Measurements from ENCODE around the gene LPIN2. TPM values are rescaled to one million over a fixed set of nuclear protein-coding genes. Genes with fewer than 3 reads are reported as not detected.
"Not testable (repeated sequence)": the region's sequence is repeated elsewhere in the genome, so short reads cannot be mapped to it uniquely, and the experiment has no call there.

Gene LPIN2
- total RNA-seq, 2 experiments from 2014 or later, result 77.5 TPM

DNA sequence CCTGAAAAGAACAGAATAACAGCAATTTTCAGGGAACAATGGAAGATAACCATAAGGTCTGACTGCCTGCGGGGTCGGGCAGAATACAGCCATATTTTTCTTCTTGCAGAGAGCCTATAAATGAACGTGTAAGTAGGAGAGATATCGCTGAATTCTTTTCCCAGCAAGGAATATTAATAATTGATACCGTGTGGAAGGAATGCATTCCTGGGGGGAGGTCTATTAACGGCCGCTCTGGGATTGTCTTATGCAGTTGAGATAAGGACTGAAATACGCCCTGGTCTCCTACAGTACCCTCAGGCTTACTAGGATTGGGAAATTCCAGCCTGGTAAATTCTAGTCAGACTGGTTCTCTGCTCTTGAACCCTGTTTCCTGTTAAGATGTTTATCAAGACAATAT, 9.2 kb downstream of the LPIN2 start:
- POLR2A ChIA-PET, result interaction anchor here (1.0 to 1.4 kb wide), 2 partner anchors 9 to 59 kb away, joined by 3 to 4 read pairs; no protein-coding TSS in a partner anchor
- H3K27me3 Mint-ChIP-seq (ENCODE audit: low read depth); H3K27ac Mint-ChIP-seq; H3K9me3 Mint-ChIP-seq (ENCODE audit: insufficient read depth); DNase-seq; ATAC-seq; H3K4me3 Mint-ChIP-seq: not testable (repeated sequence)
- CTCF ChIA-PET, result interaction anchor here (0.8 to 5.2 kb wide), 5 partner anchors 9 to 148 kb away, joined by 4 to 26 read pairs (median 8); no protein-coding TSS in a partner anchor
- Mint-ChIP-seq H3K36me3 (ENCODE audit: low read depth) (peaks cover 61% of the 10 kb centered on the region), H3K4me1 (ENCODE audit: low read depth) (peaks cover 38% of the 10 kb centered on the region)

GRCh38 chr18:3002732-3003131, 10.2 kb downstream of the LPIN2 start:
- Mint-ChIP-seq H3K4me3 (no peak overlapping the region), H3K36me3 (ENCODE audit: low read depth) (peaks cover 58% of the 10 kb centered on the region), H3K4me1 (ENCODE audit: low read depth) (peaks cover 44% of the 10 kb centered on the region), H3K27me3 (ENCODE audit: low read depth) (no peaks in the 10 kb centered on the region), H3K27ac (no peak overlapping the region), H3K9me3 (ENCODE audit: insufficient read depth) (no peaks in the 10 kb centered on the region)
- DNase-seq, result no peak
- no peak for ATAC-seq
- ChIA-PET POLR2A (interaction anchor here (0.6 to 1.4 kb wide), 3 partner anchors 8 to 60 kb away, joined by 3 to 4 read pairs (median 3); no protein-coding TSS in a partner anchor), CTCF (interaction anchor here (0.6 to 4.2 kb wide), 8 partner anchors 8 to 149 kb away, joined by 3 to 18 read pairs (median 4); no protein-coding TSS in a partner anchor)

GRCh38 chr18:2998644-2999043, 14.3 kb downstream of the LPIN2 start:
- Mint-ChIP-seq H3K4me1 (ENCODE audit: low read depth) (peaks cover 58% of the 10 kb centered on the region), H3K4me3 (peak overlapping the region; percentile 24), H3K27ac (peak overlapping the region; percentile 62), H3K36me3 (ENCODE audit: low read depth) (peaks cover 40% of the 10 kb centered on the region), H3K27me3 (ENCODE audit: low read depth) (no peaks in the 10 kb centered on the region), H3K9me3 (ENCODE audit: insufficient read depth) (no peaks in the 10 kb centered on the region)
- POLR2A ChIA-PET, result interaction anchor here (0.9 to 2.8 kb wide), 2 partner anchors 57 to 64 kb away, joined by 3 to 16 read pairs; no protein-coding TSS in a partner anchor
- CTCF ChIA-PET, result interaction anchor here (0.9 to 8.1 kb wide), 12 partner anchors 10 to 247 kb away, joined by 3 to 311 read pairs (median 7); partner anchors contain the start of gene MYOM1
- no peak for DNase-seq
- peak; percentile 2 for ATAC-seq

- DNase-seq (no peak), ATAC-seq (no peak)
- Mint-ChIP-seq H3K4me3 (peak overlapping the region; percentile 4), H3K9me3 (ENCODE audit: insufficient read depth) (no peaks in the 10 kb centered on the region), H3K27ac (peak overlapping the region; percentile 62), H3K36me3 (ENCODE audit: low read depth) (peaks cover 34% of the 10 kb centered on the region), H3K4me1 (ENCODE audit: low read depth) (peaks cover 64% of the 10 kb centered on the region), H3K27me3 (ENCODE audit: low read depth) (no peaks in the 10 kb centered on the region)
- POLR2A ChIA-PET, result interaction anchor here (2.8 kb wide), 1 partner anchor 64 kb away, joined by 16 read pairs; no protein-coding TSS in a partner anchor
- CTCF ChIA-PET, result interaction anchor here (0.7 to 8.1 kb wide), 15 partner anchors 10 to 250 kb away, joined by 3 to 311 read pairs (median 6); partner anchors contain the start of genes MYL12A and MYOM1
Measured at GRCh38 chr18:2997846-2998564, 14.9 kb downstream of the LPIN2 start.

DNA sequence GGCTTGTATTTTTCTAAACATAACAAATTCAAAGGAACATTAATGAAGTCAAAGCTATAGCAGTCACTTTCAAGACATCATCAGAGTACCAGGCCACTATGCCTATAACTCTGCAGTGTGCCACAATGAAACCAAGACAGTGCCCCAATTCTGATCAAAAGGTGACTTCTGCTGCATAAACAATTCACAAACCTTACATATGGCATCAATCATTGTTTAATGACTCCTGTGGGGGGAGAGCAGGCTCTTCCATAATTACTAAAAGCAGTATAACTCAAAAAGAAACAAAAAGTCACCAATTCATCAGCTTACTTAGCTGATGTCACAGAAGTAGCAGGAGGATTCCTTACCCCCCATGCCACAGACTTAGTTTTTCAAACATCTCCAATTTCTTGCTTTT, 15.5 kb downstream of the LPIN2 start:
- H3K9me3 Mint-ChIP-seq (ENCODE audit: insufficient read depth), result no peaks in the 10 kb centered on the region
- ChIA-PET CTCF (interaction anchor here (0.7 to 8.1 kb wide), 11 partner anchors 9 to 250 kb away, joined by 3 to 311 read pairs (median 8); partner anchors contain the start of gene MYL12A), POLR2A (interaction anchor here (2.8 kb wide), 1 partner anchor 65 kb away, joined by 16 read pairs; no protein-coding TSS in a partner anchor)
- H3K27me3 Mint-ChIP-seq (ENCODE audit: low read depth), result no peaks in the 10 kb centered on the region
- ATAC-seq (no peak), DNase-seq (no peak)
- peaks cover 29% of the 10 kb centered on the region for H3K36me3 Mint-ChIP-seq (ENCODE audit: low read depth)
- H3K4me3 Mint-ChIP-seq, result no peak overlapping the region
- peak overlapping the region; percentile 62 for H3K27ac Mint-ChIP-seq
- H3K4me1 Mint-ChIP-seq (ENCODE audit: low read depth), result peaks cover 67% of the 10 kb centered on the region

DNA sequence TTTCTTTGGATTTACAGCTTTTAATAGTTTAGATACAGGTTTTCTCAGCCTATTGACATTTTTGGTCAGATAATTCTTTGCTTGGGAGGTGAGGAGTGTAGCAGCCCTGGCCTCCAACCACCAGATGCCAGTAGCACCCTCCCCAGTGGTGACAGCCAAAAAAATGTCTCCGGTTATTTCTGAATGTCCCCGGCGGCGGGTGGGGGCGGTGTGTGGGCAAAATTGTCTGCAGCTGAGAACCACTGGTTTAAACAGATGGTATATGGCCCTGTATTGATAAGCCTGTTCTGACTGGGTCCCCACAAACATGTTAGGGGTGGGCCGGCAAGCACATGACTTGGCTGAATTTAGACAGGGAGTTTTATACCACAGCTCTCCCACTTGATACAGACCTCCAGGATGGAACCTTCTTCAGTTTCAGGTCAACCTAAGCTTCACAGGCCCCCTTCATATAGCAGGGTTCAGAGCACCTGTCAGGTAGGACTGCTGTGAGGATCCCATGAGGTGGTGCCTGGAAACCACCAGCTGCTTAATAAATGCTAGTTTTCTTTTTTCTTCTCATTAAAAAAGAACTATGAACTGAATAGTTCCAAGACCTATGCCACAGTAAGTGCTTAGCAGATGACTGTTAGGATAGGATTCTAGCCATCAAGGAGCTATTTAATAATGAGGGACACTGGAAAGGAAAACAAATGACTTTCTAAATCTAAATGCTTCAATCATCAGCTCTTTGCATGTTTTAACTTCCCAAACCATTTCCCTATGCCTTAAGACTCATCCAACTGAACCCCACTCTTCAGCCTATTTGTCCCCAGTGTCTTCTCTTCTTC, 18.1 kb downstream of the LPIN2 start:
- ATAC-seq, result peak; percentile 77
- peaks cover 77% of the 10 kb centered on the region for H3K4me1 Mint-ChIP-seq (ENCODE audit: low read depth)
- CTCF ChIA-PET, result interaction anchor here (0.7 to 8.1 kb wide), 62 partner anchors 9 to 257 kb away, joined by 3 to 311 read pairs (median 5); partner anchors contain the start of genes LPIN2 and MYL12A
- peak overlapping the region; percentile 46 for H3K4me3 Mint-ChIP-seq
- H3K27me3 Mint-ChIP-seq (ENCODE audit: low read depth), result no peaks in the 10 kb centered on the region
- peak overlapping the region; percentile 57 for H3K27ac Mint-ChIP-seq
- peaks cover 14% of the 10 kb centered on the region for H3K9me3 Mint-ChIP-seq (ENCODE audit: insufficient read depth)
- POLR2A ChIA-PET, result interaction anchor here (0.8 to 3.1 kb wide), 12 partner anchors 8 to 253 kb away, joined by 3 to 36 read pairs (median 5); partner anchors contain the start of gene MYL12A
- DNase-seq, result peak; percentile 79
- H3K36me3 Mint-ChIP-seq (ENCODE audit: low read depth), result peaks cover 29% of the 10 kb centered on the region

DNA sequence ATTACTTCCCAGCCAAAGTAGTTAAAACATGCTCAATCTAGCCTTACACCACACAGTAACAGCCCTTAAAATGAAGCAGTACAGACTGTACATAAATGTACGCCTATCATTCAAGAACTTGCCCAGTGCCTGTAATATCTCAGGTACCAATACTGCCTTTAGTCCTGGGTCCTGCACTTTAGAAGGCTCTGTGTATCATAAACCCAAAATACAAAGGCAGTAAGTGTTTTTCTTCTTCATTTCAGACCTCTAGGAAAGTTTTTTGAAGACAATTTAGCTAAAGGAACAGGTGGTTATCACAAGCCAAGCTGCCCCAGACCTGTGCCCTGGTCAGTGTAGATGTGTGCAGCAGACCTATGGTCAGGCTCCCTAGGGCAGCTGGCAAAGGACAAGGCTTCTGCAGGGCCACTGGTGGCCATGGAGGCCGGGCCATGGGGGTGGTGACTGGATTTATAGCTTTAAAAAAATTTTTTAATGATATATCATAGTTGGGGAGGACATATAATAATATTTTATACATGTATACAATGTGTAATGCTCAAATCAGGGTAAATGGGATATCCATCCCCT, 18.8 kb downstream of the LPIN2 start:
- Mint-ChIP-seq H3K4me1 (ENCODE audit: low read depth) (peaks cover 74% of the 10 kb centered on the region), H3K27ac (peak overlapping the region; percentile 68), H3K36me3 (ENCODE audit: low read depth) (peaks cover 35% of the 10 kb centered on the region), H3K4me3 (peak overlapping the region; percentile 42), H3K9me3 (ENCODE audit: insufficient read depth) (peaks cover 14% of the 10 kb centered on the region), H3K27me3 (ENCODE audit: low read depth) (no peaks in the 10 kb centered on the region)
- CTCF ChIA-PET, result interaction anchor here (0.7 to 8.1 kb wide), 58 partner anchors 10 to 258 kb away, joined by 3 to 311 read pairs (median 6); partner anchors contain the start of genes LPIN2 and MYL12A
- POLR2A ChIA-PET, result interaction anchor here (0.8 to 3.1 kb wide), 15 partner anchors 9 to 254 kb away, joined by 3 to 36 read pairs (median 4); partner anchors contain the start of gene MYL12A
- ATAC-seq, result peak; percentile 21
- DNase-seq, result no peak

DNA sequence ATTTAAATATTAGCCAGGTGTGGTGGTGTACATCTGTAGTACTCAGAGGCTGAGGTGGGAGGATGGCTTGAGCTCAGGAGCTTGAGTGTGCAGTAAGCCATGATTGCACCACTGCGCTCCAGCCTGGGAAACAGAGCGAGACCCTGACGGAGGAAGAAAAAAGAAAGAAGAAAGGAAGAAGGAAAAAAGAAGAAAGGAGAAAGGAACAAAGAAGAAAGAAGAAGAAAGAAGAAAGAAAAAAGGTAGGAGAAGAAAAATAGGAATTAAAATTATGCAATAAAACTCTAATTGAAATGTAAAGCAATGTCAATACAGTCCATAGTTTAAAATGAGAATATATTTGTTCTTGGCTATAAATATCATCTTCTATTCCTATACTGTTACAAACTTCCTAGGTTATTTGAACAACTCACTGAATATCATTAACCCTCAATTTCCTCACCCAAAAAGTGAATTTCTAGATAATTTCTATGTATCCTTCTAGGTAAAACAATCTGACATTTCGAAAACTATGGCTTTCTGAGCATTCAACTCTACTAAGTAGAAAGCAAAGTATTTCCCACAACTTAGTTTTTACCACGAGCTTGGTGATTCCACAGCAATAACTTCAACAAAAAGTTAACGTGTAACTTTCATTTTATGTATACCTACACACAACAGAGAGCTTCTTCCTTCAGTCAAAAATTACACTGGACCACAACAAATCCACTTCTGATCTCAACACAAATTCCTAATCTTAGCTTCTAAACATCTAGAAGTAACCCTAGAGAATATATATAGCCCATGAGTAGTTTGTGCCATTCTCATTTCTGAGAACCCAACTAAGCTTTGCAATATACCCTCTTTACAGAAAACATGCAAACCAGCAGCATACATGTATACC, 19.7 kb downstream of the LPIN2 start:
- no peak for DNase-seq
- H3K36me3 Mint-ChIP-seq (ENCODE audit: low read depth), result peaks cover 42% of the 10 kb centered on the region
- H3K9me3 Mint-ChIP-seq (ENCODE audit: insufficient read depth), result peaks cover 14% of the 10 kb centered on the region
- H3K27me3 Mint-ChIP-seq (ENCODE audit: low read depth), result no peaks in the 10 kb centered on the region
- H3K4me1 Mint-ChIP-seq (ENCODE audit: low read depth), result peaks cover 74% of the 10 kb centered on the region
- peak overlapping the region; percentile 47 for H3K4me3 Mint-ChIP-seq
- POLR2A ChIA-PET, result interaction anchor here (0.6 to 3.1 kb wide), 12 partner anchors 11 to 254 kb away, joined by 3 to 36 read pairs (median 5); partner anchors contain the start of gene MYL12A
- ATAC-seq, result peak; percentile 28
- CTCF ChIA-PET, result interaction anchor here (0.8 to 8.1 kb wide), 34 partner anchors 9 to 253 kb away, joined by 3 to 311 read pairs (median 10); partner anchors contain the start of gene MYL12A
- H3K27ac Mint-ChIP-seq, result peak overlapping the region; percentile 74

- Mint-ChIP-seq H3K4me1 (ENCODE audit: low read depth) (peaks cover 77% of the 10 kb centered on the region), H3K27me3 (ENCODE audit: low read depth) (no peaks in the 10 kb centered on the region), H3K9me3 (ENCODE audit: insufficient read depth) (peaks cover 14% of the 10 kb centered on the region), H3K36me3 (ENCODE audit: low read depth) (peaks cover 39% of the 10 kb centered on the region), H3K27ac (no peak overlapping the region), H3K4me3 (no peak overlapping the region)
- ChIA-PET POLR2A (no interaction called here), CTCF (interaction anchor here (0.9 to 1.2 kb wide), 2 partner anchors 58 to 72 kb away, joined by 4 read pairs; no protein-coding TSS in a partner anchor)
- DNase-seq (no peak), ATAC-seq (no peak)
Measured at GRCh38 chr18:2990956-2991640, 21.8 kb downstream of the LPIN2 start.

Data from activated CD8-positive, alpha-beta T cell treated with anti-CD3 and anti-CD28 coated beads, Interleukin-2, amount 10 ng/mL, durations not matched to agents 7 days and 5 days (primary cell).